Ascending aorta (tissue), 2 donors: Measurements from ENCODE around the gene ICAM4. TPM values are rescaled to one million over a fixed set of nuclear protein-coding genes. Genes with fewer than 3 reads are reported as not detected.

Source experiments
- DNase-seq, 2 donors: peaks; one replicate each; pipeline ENCODE4 v3.0.0-alpha.2; 2019; ENCODE audit warnings: low spot score in 2 of 2
- H3K27ac ChIP-seq, 2 donors: fragments of 200-600 bp; sonication (generic); one replicate each; pipeline ENCODE4 v1.5.1; 2016 to 2017; ENCODE audit warnings: mild to moderate bottlenecking in 1 of 2
- H3K27me3 ChIP-seq: fragments of 200-600 bp; sonication (generic); one replicate; pipeline ENCODE4 v1.5.1; 2017
- H3K36me3 ChIP-seq, 2 donors: fragments of 200-600 bp; sonication (generic); one replicate each; pipeline ENCODE4 v1.5.1; 2016
- H3K4me1 ChIP-seq, 2 donors: fragments of 200-600 bp; sonication (generic); one replicate each; pipeline ENCODE4 v1.5.1; 2016 to 2017; ENCODE audit warnings: mild to moderate bottlenecking in 1 of 2
- H3K4me3 ChIP-seq, 2 donors: fragments of 200-600 bp; sonication (generic); one replicate each; pipeline ENCODE4 v1.5.1; 2016 to 2017; ENCODE audit warnings: mild to moderate bottlenecking in 1 of 2
- H3K9me3 ChIP-seq, 2 donors: fragments of 200-600 bp; sonication (generic); one replicate each; pipeline ENCODE4 v1.5.1; 2016
- intact Hi-C: fragments of 100-400 bp; cut with DNase I; formaldehyde crosslinking; loops from one replicate; pipeline ENCODE4 v1.15.1; 2023
- total RNA-seq: library from RNA; depleted of rRNA; stranded (reverse); fragments of >200 nt; gene quantifications from one replicate; pipeline ENCODE4 v1.1.0, GENCODE V29; 2016
- TF ChIP-seq, protein P1 (sequence below), 3 experiments: fragments of 200-600 bp in 2 of 3; fragments of 450-650 bp in 1 of 3; sonication (generic) in 2 of 3; IDR thresholded peaks; one replicate each; pipeline ENCODE4 v1.5.1; 2016 to 2019; ENCODE audit warnings: antibody characterized with exemption in 3 of 3, mild to moderate bottlenecking in 1 of 3, moderate library complexity in 1 of 3

Gene ICAM4
- total RNA-seq, 1 donor from 2014 or later: not detected

DNA sequence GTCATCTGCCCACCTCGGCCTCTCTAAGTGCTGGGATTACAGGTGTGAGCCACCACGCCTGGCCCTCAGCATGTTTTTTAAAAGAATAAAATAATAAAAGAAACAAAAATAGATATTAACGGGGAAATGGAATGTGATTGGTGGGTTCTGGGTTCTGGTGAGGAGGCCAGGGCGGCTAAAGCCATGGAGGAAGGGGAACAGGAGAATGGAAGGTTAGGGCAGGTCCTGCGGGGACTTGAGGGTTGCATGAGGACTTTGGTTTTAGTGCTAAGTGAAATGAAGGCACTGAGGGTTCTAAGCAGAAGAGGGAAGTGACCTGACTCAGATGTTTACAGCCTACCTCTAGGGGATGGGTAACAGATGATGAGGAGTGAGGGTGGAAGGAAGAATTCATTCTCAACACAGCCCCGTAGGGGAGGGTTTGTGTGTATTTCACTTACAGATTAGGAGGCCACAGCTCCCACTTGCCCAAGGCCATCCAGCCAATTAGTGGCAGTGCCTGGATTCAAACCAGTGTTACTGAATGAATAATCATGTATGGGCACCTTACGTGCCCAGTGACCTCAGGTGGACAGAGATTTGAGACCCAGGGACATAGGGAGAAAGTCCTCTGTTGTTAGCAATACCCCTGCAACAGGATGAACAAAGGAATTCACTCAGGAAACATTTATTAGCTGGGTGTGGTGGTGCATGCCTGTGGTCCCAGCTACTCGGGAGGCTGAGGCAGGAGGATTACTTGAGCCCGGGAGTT, 41.4 kb upstream of the ICAM4 start:
- Histone ChIP-seq H3K36me3 (no peaks in the 10 kb centered on the region), H3K9me3 (no peaks in the 10 kb centered on the region), H3K4me1 (no peaks in the 10 kb centered on the region), H3K27me3 (no peaks in the 10 kb centered on the region), H3K4me3 (no peak overlapping the region), H3K27ac (no peak overlapping the region)
- no peak for DNase-seq
- intact Hi-C loops: no loop called here
- TF ChIP-seq, protein P1, sequence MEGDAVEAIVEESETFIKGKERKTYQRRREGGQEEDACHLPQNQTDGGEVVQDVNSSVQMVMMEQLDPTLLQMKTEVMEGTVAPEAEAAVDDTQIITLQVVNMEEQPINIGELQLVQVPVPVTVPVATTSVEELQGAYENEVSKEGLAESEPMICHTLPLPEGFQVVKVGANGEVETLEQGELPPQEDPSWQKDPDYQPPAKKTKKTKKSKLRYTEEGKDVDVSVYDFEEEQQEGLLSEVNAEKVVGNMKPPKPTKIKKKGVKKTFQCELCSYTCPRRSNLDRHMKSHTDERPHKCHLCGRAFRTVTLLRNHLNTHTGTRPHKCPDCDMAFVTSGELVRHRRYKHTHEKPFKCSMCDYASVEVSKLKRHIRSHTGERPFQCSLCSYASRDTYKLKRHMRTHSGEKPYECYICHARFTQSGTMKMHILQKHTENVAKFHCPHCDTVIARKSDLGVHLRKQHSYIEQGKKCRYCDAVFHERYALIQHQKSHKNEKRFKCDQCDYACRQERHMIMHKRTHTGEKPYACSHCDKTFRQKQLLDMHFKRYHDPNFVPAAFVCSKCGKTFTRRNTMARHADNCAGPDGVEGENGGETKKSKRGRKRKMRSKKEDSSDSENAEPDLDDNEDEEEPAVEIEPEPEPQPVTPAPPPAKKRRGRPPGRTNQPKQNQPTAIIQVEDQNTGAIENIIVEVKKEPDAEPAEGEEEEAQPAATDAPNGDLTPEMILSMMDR (IDR thresholded peaks at IDR 0.05): no peak

DNA sequence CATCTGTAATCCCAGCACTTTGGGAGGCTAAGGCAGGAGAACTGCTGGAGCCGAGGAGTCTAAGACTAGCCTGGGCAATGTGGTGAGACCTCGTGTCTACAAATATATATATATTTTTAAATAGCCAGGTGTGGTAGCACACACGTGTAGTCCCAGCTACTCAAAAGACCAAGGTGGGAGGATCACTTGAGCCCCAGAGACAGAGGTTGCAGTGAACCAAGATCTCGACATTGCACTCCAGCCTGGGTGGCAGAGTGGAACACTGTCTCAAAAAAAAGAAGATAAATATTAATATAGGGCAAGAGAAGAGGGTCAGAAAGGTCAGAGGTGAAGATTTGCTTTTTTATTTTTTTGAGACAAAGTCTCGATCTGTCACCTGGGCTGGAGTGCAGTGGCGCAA, 40.2 kb upstream of the ICAM4 start:
- Histone ChIP-seq H3K27me3 (no peaks in the 10 kb centered on the region), H3K9me3 (no peaks in the 10 kb centered on the region), H3K4me3 (no peak overlapping the region), H3K4me1 (no peaks in the 10 kb centered on the region), H3K36me3 (no peaks in the 10 kb centered on the region), H3K27ac (no peak overlapping the region)
- intact Hi-C loops: no loop called here
- TF ChIP-seq, protein P1 (IDR thresholded peaks at IDR 0.05): no peak
- no peak for DNase-seq

DNA sequence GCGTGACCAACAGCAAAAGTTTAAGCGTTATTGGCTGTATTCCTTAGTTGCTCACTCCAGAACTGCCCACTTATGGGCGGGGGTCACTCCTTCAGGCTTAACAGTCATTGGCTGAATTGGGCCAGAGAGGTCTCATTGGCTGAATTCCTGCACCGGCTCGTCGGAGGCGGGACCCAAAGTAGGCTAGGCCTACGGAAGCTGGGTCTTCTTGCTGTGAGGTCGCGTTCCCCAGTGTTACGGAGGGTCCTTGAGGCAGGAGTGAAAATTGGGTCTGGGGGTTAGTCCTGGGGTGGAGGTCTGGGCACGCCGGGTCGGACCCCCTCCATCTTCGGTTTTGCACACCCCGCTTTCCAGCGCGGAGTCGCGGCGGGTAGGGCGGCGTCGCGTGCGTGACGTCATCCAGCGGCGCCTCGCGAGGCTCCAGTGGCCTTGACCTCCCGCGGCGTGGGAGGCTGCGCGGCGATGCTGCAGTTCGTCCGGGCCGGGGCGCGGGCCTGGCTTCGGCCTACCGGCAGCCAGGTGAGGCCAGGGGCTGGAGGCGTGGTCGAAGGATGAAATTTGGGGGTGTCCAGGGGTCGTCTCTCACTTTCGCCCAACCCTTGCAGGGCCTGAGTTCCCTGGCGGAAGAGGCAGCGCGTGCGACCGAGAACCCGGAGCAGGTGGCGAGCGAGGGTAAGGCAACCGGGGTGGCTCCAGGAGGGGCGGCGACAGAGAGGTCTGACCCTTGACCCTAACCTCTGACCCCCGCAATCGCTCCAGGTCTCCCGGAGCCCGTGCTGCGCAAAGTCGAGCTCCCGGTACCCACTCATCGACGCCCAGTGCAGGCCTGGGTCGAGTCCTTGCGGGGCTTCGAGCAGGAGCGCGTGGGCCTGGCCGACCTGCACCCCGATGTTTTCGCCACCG, 34.7 kb upstream of the ICAM4 start, which contains the start of gene MRPL4:
Gene MRPL4, plus strand, starts transcription at position 423 of the 903 bp plus-strand sequence. Its CDS starts 40 bp downstream, at position 463.
- H3K27ac ChIP-seq: peak within 1 kb of the TSS; percentile 68 to 71
- intact Hi-C loops: loop anchor here (2.0 to 5.0 kb wide), 7 partner anchors 21 to 320 kb away; partner anchors contain the start of genes RAVER1, S1PR2 and TYK2
- TF ChIP-seq, protein P1 (IDR thresholded peaks at IDR 0.05): no peak
- H3K36me3 ChIP-seq: peaks cover 16 to 34% of the 10 kb centered on the region in 2 donors
- H3K27me3 ChIP-seq: no peaks in the 10 kb centered on the region
- no peaks in the 10 kb centered on the region for H3K9me3 ChIP-seq
- H3K4me3 ChIP-seq: peak within 1 kb of the TSS; percentile 68 to 94
- H3K4me1 ChIP-seq: peaks cover 6 to 7% of the 10 kb centered on the region in 2 donors
- peak; percentile 93 to 99 for DNase-seq

DNA sequence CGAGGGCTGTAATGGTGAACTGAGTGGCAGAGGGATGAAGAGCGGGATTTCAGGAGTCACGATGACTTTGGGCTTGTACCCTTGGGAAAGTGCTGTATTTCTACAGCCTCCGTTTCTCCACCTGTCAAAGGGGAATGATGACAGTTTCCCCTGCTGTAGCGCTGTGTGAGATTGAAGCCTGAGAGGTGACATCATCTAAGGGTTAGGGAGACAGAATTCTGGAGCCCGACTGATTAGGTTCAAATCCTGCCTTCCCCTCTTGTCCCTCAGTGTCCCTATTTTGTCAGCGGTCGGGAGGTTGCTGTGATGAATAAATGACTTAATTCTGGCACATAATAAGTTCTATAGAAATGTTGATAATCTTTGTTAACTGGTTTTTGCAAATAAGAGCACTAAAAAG, 34.0 kb upstream of the ICAM4 start:
- no peak for DNase-seq
- Histone ChIP-seq H3K27ac (peak overlapping the region; percentile 68 to 71), H3K27me3 (no peaks in the 10 kb centered on the region), H3K36me3 (peaks cover 22 to 40% of the 10 kb centered on the region in 2 donors), H3K4me3 (peak overlapping the region; percentile 68 to 94), H3K9me3 (no peaks in the 10 kb centered on the region), H3K4me1 (peaks cover 6 to 7% of the 10 kb centered on the region in 2 donors)
- TF ChIP-seq, protein P1 (IDR thresholded peaks at IDR 0.05): no peak
- intact Hi-C loops: loop anchor here (5.0 kb wide), 5 partner anchors 80 to 320 kb away; partner anchors contain the start of genes RAVER1 and TYK2

DNA sequence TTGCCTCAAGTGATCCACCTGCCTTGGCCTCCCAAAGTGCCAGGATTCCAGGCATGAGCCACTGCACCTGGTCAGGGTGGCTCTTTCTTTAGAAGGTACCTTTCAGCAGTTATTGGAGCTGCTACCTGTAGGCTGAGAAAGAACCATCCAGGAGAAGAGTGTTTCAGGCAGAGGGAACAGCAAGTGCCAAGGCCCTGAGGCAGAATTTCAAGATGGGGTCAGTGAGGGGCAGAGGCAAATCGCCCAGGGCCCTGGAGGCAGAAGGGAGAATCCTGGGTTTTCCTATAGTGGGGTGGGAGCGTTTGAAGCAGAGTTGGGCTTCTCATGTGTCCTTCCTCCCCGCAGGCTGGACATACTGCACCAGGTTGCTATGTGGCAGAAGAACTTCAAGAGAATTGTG, 32.5 kb upstream of the ICAM4 start:
- intact Hi-C loops: loop anchor here (5.0 kb wide), 5 partner anchors 78 to 322 kb away; partner anchors contain the start of genes RAVER1 and TYK2
- TF ChIP-seq, protein P1 (IDR thresholded peaks at IDR 0.05): no peak
- DNase-seq: no peak

More for the DNA sequence above, 32.5 kb upstream of the ICAM4 start:
- H3K27ac ChIP-seq: no peak overlapping the region
- H3K9me3 ChIP-seq: no peaks in the 10 kb centered on the region
- no peak overlapping the region for H3K4me3 ChIP-seq
- H3K36me3 ChIP-seq: peaks cover 31 to 50% of the 10 kb centered on the region in 2 donors
- peaks cover 6 to 7% of the 10 kb centered on the region in 2 donors for H3K4me1 ChIP-seq
- H3K27me3 ChIP-seq: no peaks in the 10 kb centered on the region
